A549 (cell line): Measurements from ENCODE around the gene HSH2D. TPM values are rescaled to one million over a fixed set of nuclear protein-coding genes. Genes with fewer than 3 reads are reported as not detected.

Experiments used
- ATAC-seq, 2 experiments: fragments of 200-7000 bp in 1 of 2; fragments of >200 bp in 1 of 2; cut with Nextera tagmentation in 1 of 2; cut with Tn5 transposase in 1 of 2; 3 replicates each; pipeline versions ENCODE4 v1.8.0 to v1.9.1; 2018 to 2020; ENCODE audit warnings: mild to moderate bottlenecking in 1 of 2, moderate library complexity in 1 of 2
- CTCF ChIA-PET: fragments of 300-600 bp; sonication (Branson Sonifier 250); formaldehyde crosslinking; extraction: SDS; loops from one replicate; lab custom pipeline; 2021; ENCODE audit warnings: antibody characterized with exemption, inconsistent platforms; lab: Yijun Ruan, JAX
- POLR2A ChIA-PET: fragments of 350-600 bp; formaldehyde crosslinking; extraction: SDS; loops from one replicate; lab custom pipeline; 2021; ENCODE audit warnings: antibody characterized with exemption, inconsistent platforms; lab: Yijun Ruan, JAX
- DNase-seq, 2 experiments: peaks; one replicate each; pipeline versions ENCODE4 v3.0.0 to v3.0.0-alpha.2; 2011 to 2016; ENCODE audit warnings: low read depth in 1 of 2, low spot score in 1 of 2
- FAIRE-seq: peaks from 2 replicates; lab custom pipeline; 2011; peaks lifted over from hg19 to GRCh38; lab: Jason Lieb, UNC
- H3K27ac ChIP-seq, 2 experiments: fragments of >200 bp; sonication (Bioruptor Twin); formaldehyde crosslinking; 3 replicates each; pipeline ENCODE4 v1.5.1; 2016 to 2017
- H3K4me1 ChIP-seq: fragments of >200 bp; sonication (Bioruptor Twin); formaldehyde crosslinking; 3 replicates; pipeline ENCODE4 v1.6.1; 2016
- H3K4me2 ChIP-seq: fragments of >200 bp; sonication (Bioruptor Twin); formaldehyde crosslinking; 3 replicates; pipeline ENCODE4 v1.6.1; 2016
- H3K4me3 ChIP-seq: fragments of >200 bp; sonication (Bioruptor Twin); formaldehyde crosslinking; 3 replicates; pipeline ENCODE4 v1.5.1; 2016
- H3K9me3 ChIP-seq: fragments of >200 bp; sonication (Bioruptor Twin); formaldehyde crosslinking; 3 replicates; pipeline ENCODE4 v1.6.1; 2016
- CBX2 ChIP-seq: fragments of 200-600 bp; sonication (generic); IDR thresholded peaks from 2 replicates; pipeline ENCODE4 v1.6.1; 2016; ENCODE audit warnings: low read depth, mild to moderate bottlenecking, borderline replicate concordance
- CHD2 ChIP-seq: fragments of 150-350 bp; IDR thresholded peaks from 2 replicates; pipeline ENCODE4 v1.6.1; 2014; ENCODE audit warnings: low read length; ENCODE audit not compliant: partially characterized antibody
- CHD4 ChIP-seq: fragments of 200-600 bp; sonication (generic); IDR thresholded peaks from 2 replicates; pipeline ENCODE4 v1.6.1; 2016; ENCODE audit warnings: antibody characterized with exemption, mild to moderate bottlenecking, borderline replicate concordance
- EHMT2 ChIP-seq: fragments of 200-600 bp; sonication (generic); IDR thresholded peaks from 2 replicates; pipeline ENCODE4 v1.6.1; 2016; ENCODE audit warnings: antibody characterized with exemption, low read depth, mild to moderate bottlenecking, moderate library complexity
- EP300 ChIP-seq, 2 experiments: fragments of >200 bp; sonication (Bioruptor Twin); formaldehyde crosslinking; IDR thresholded peaks; 2 replicates in 1 of 2; 3 replicates in 1 of 2; pipeline ENCODE4 v1.6.1; 2016 to 2017
- FOSL2 ChIP-seq, 2 experiments: fragments of 450-650 bp in 1 of 2; fragments of >200 bp in 1 of 2; sonication (Bioruptor Twin) in 1 of 2; formaldehyde crosslinking; IDR thresholded peaks; 2 replicates each; pipeline versions ENCODE4 v1.5.0 to v1.6.1; 2016 to 2020; ENCODE audit warnings: mild to moderate bottlenecking in 1 of 2, moderate library complexity in 1 of 2
- GATA3 ChIP-seq: IDR thresholded peaks from 2 replicates; pipeline ENCODE4 v1.6.1; 2012; ENCODE audit warnings: borderline replicate concordance
- HDAC2 ChIP-seq: fragments of 200-600 bp; sonication (generic); IDR thresholded peaks from 2 replicates; pipeline ENCODE4 v1.6.1; 2016
- JUN ChIP-seq, 2 experiments: fragments of >200 bp; sonication (Bioruptor Twin); formaldehyde crosslinking; IDR thresholded peaks; 2 replicates in 1 of 2; 3 replicates in 1 of 2; pipeline ENCODE4 v1.6.1; 2016 to 2017
- KDM5A ChIP-seq: fragments of 200-600 bp; sonication (generic); IDR thresholded peaks from 2 replicates; pipeline ENCODE4 v1.6.1; 2016; ENCODE audit warnings: antibody characterized with exemption, mild to moderate bottlenecking
- NPAS2 ChIP-seq: fragments of 250-450 bp; sonication (Bioruptor Pico); IDR thresholded peaks from 2 replicates; pipeline ENCODE4 v1.8.0; 2022; ENCODE audit warnings: mild to moderate bottlenecking, moderate library complexity, borderline replicate concordance
- PHF8 ChIP-seq: fragments of 200-600 bp; sonication (generic); IDR thresholded peaks from 2 replicates; pipeline ENCODE4 v1.6.1; 2016; ENCODE audit warnings: low read depth, mild to moderate bottlenecking, antibody characterized with exemption, moderate library complexity, borderline replicate concordance
- RARB ChIP-seq: fragments of 250-450 bp; sonication (Bioruptor Pico); IDR thresholded peaks from 2 replicates; pipeline ENCODE4 v1.8.0; 2021; ENCODE audit warnings: mild to moderate bottlenecking, moderate library complexity
- RFX5 ChIP-seq: fragments of 450-650 bp; IDR thresholded peaks from 2 replicates; pipeline ENCODE4 v1.7.1; 2014; ENCODE audit warnings: antibody characterized with exemption, mild to moderate bottlenecking, moderate library complexity
- SMC3 ChIP-seq: fragments of >200 bp; sonication (Bioruptor Twin); formaldehyde crosslinking; IDR thresholded peaks from 3 replicates; pipeline ENCODE4 v1.6.1; 2018; ENCODE audit warnings: inconsistent platforms
- SREBF2 ChIP-seq: fragments of 450-650 bp; IDR thresholded peaks from 2 replicates; pipeline ENCODE4 v1.6.1; 2014; ENCODE audit warnings: mild to moderate bottlenecking, moderate library complexity
- WGBS: methylation state at CpG from one replicate; pipeline ENCODE4 v1.1.6; 2017; ENCODE audit errors: missing lambda C conversion rate; 5-methylcytosine and 5-hydroxymethylcytosine counted together
- polyA plus RNA-seq, 4 experiments: library from polyadenylated mRNA; depleted of rRNA in 3 of 4; stranded (reverse); fragments of >200 nt; fragmentation: RNase III in 1 of 4; extraction: RNeasy Plus Mini Kit Qiagen cat#74134 plus additional on column Dnase treatment in 1 of 4; gene quantifications; 2 replicates in 3 of 4; 3 replicates in 1 of 4; pipeline ENCODE4 v1.2.3, GENCODE V29; 2011 to 2017
- TF ChIP-seq, protein P1 (sequence below): fragments of >200 bp; sonication (Bioruptor Twin); formaldehyde crosslinking; IDR thresholded peaks from 2 replicates; pipeline ENCODE4 v1.6.1; 2016
- TF ChIP-seq, protein P2 (sequence below): fragments of 250-450 bp; sonication (Bioruptor Pico); IDR thresholded peaks from 2 replicates; pipeline ENCODE4 v1.5.0; 2020; ENCODE audit warnings: low read depth, mild to moderate bottlenecking, moderate library complexity
- TF ChIP-seq, protein P3 (sequence below): fragments of >200 bp; sonication (Bioruptor Twin); formaldehyde crosslinking; IDR thresholded peaks from 3 replicates; pipeline ENCODE4 v1.6.1; 2016
- TF ChIP-seq, protein P4 (sequence below): IDR thresholded peaks from 2 replicates; pipeline ENCODE4 v1.6.1; 2012

Gene HSH2D
- polyA plus RNA-seq, 2 of the 4 experiments (the other 2 are of a cell fraction) = 0.05 TPM; not detected in 1

DNA sequence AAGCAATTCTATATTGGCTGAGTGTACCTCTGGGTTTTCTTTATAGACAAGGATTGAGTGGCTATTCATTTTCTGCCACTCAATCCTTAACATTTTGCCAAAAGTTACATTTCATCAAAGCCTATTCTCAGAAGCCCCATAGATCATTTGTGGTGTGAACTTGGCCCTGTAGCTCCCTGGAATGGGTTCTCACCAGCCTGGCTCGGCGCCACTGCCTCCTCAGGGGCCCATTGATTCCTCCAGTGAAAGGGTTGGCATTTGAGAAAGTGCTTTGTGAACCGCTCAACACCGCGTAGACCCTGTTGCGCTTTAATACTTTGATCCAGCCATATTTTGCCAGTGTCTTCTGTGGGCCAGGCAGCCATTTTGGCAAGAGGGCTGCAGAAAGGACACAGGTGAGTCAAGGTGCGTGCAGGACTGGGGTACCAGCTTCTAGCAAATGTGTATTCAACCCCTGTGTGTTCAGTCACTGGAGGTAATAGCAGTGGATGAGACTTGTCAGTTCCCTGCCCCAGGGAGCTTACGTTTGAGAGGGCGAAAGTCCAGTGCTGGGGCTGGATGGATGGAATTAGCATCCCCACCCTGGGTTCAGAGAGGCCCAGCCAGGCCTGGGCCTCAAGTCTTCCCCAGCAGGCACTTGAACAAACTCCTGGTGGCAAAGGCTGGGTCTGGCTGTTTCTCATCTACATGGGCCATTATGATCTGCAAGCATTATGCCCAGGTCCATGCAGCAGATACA is 28.0 kb upstream of the HSH2D start:
- ATAC-seq = no peak
- Histone ChIP-seq H3K4me2 (no peak overlapping the region), H3K4me1 (peaks cover 13% of the 10 kb centered on the region; the same call in 1 of the 3 replicates), H3K27ac (no peak overlapping the region), H3K9me3 (no peaks in the 10 kb centered on the region)
- CTCF ChIA-PET = interaction anchor here (0.6 to 0.7 kb wide), 3 partner anchors 19 to 74 kb away, joined by 4 to 6 read pairs (median 4); no protein-coding TSS in a partner anchor
- TF ChIP-seq RFX5 = no peak
- no peak for TF ChIP-seq SMC3
- TF ChIP-seq, all 56 proteins: peak for 0
- 97% methylated on average over 9 of the region's 9 CpGs for WGBS
- POLR2A ChIA-PET = no interaction called here
- no peak for DNase-seq
- no peak for FAIRE-seq
- H3K4me3 ChIP-seq = no peak overlapping the region

DNA sequence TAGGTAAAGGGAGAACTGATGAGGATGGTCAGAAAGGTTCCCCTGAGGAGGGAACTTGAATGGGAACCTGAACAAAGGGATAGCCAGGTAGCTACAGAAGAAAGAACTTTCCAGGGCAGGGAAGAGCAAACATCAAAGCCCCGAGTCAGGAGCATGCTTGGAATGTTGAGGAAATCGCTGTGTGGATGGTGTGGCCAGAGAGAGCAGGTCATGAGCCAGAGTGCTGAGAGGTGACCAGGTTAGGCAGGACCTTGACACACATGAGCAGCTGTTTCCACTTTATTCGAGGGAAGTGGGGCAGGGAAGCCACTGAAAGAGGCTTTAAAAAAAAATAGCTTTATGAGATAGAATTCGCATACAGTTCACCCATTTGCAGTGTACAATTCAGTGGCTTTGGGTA is 27.4 kb upstream of the HSH2D start:
- ChIA-PET POLR2A (interaction anchor here (0.7 kb wide), 1 partner anchor 1746 kb away, joined by 3 read pairs; no protein-coding TSS in a partner anchor), CTCF (interaction anchor here (0.7 kb wide), 2 partner anchors 74 to 91 kb away, joined by 4 read pairs; no protein-coding TSS in a partner anchor)
- no peak for DNase-seq
- FAIRE-seq = no peak
- TF ChIP-seq CHD2 (no peak), EP300 (IDR thresholded peaks at IDR 0.05) (no peak), PHF8 (no peak), NPAS2 (CRISPR knock-in tag) (no peak), FOSL2 (IDR thresholded peaks at IDR 0.05) (no peak), FOSL2 (CRISPR knock-in tag; IDR thresholded peaks at IDR 0.05) (no peak), RARB (CRISPR knock-in tag) (no peak), KDM5A (no peak), HDAC2 (no peak), JUN (IDR thresholded peaks at IDR 0.05) (no peak), CBX2 (no peak), CHD4 (no peak), GATA3 (no peak), SREBF2 (no peak), EHMT2 (no peak)
- TF ChIP-seq, protein P1, sequence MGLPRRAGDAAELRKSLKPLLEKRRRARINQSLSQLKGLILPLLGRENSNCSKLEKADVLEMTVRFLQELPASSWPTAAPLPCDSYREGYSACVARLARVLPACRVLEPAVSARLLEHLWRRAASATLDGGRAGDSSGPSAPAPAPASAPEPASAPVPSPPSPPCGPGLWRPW = no peak
- TF ChIP-seq, protein P2, sequence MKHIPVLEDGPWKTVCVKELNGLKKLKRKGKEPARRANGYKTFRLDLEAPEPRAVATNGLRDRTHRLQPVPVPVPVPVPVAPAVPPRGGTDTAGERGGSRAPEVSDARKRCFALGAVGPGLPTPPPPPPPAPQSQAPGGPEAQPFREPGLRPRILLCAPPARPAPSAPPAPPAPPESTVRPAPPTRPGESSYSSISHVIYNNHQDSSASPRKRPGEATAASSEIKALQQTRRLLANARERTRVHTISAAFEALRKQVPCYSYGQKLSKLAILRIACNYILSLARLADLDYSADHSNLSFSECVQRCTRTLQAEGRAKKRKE (CRISPR knock-in tag) = no peak
- TF ChIP-seq, protein P3, sequence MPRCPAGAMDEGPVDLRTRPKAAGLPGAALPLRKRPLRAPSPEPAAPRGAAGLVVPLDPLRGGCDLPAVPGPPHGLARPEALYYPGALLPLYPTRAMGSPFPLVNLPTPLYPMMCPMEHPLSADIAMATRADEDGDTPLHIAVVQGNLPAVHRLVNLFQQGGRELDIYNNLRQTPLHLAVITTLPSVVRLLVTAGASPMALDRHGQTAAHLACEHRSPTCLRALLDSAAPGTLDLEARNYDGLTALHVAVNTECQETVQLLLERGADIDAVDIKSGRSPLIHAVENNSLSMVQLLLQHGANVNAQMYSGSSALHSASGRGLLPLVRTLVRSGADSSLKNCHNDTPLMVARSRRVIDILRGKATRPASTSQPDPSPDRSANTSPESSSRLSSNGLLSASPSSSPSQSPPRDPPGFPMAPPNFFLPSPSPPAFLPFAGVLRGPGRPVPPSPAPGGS = no peak
- TF ChIP-seq, protein P4, sequence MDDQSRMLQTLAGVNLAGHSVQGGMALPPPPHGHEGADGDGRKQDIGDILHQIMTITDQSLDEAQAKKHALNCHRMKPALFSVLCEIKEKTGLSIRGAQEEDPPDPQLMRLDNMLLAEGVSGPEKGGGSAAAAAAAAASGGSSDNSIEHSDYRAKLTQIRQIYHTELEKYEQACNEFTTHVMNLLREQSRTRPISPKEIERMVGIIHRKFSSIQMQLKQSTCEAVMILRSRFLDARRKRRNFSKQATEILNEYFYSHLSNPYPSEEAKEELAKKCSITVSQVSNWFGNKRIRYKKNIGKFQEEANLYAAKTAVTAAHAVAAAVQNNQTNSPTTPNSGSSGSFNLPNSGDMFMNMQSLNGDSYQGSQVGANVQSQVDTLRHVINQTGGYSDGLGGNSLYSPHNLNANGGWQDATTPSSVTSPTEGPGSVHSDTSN = no peak
- no peak overlapping the region for H3K27ac ChIP-seq
- H3K4me2 ChIP-seq = no peak overlapping the region
- no peaks in the 10 kb centered on the region for H3K9me3 ChIP-seq
- H3K4me3 ChIP-seq = no peak overlapping the region
- no peak for ATAC-seq
- peaks cover 8% of the 10 kb centered on the region; the same call in 1 of the 3 replicates for H3K4me1 ChIP-seq
- 85% methylated on average over 4 of the region's 4 CpGs for WGBS
